RWPE2 (cell line): Measurements from ENCODE around the gene MAST3.

Experiments
- ATAC-seq: fragments of 200-7000 bp; cut with Tn5 transposase; 3 replicates; pipeline ENCODE4 v1.9.1; 2021; ENCODE audit warnings: low read depth
- DNase-seq: peaks from one replicate; pipeline ENCODE4 v3.0.0-alpha.2; 2020; ENCODE audit warnings: low spot score
- H3K27ac ChIP-seq: fragments of 450-650 bp; 2 replicates; pipeline ENCODE4 v1.5.1; 2017; ENCODE audit warnings: mild to moderate bottlenecking; ENCODE audit not compliant: poor library complexity, severe bottlenecking
- H3K27me3 ChIP-seq: fragments of 250-450 bp; sonication (Bioruptor Pico); 2 replicates; pipeline ENCODE4 v1.5.1; 2021; ENCODE audit warnings: mild to moderate bottlenecking, moderate library complexity; ENCODE audit not compliant: insufficient read depth, poor library complexity, severe bottlenecking
- H3K36me3 ChIP-seq: fragments of 250-450 bp; sonication (Bioruptor Pico); 2 replicates; pipeline ENCODE4 v1.5.1; 2020; ENCODE audit warnings: low read depth, mild to moderate bottlenecking, moderate library complexity
- H3K4me1 ChIP-seq: fragments of 250-450 bp; sonication (Bioruptor Pico); 2 replicates; pipeline ENCODE4 v1.5.1; 2021; ENCODE audit warnings: mild to moderate bottlenecking, moderate library complexity; ENCODE audit not compliant: insufficient read depth, poor library complexity, severe bottlenecking
- H3K4me3 ChIP-seq: fragments of 250-450 bp; sonication (Bioruptor Pico); 2 replicates; pipeline ENCODE4 v1.5.1; 2021; ENCODE audit warnings: mild to moderate bottlenecking, moderate library complexity; ENCODE audit not compliant: severe bottlenecking
- H3K9me3 ChIP-seq: fragments of 250-450 bp; sonication (Bioruptor Pico); 2 replicates; pipeline ENCODE4 v1.5.1; 2021; ENCODE audit warnings: mild to moderate bottlenecking, moderate library complexity; ENCODE audit not compliant: severe bottlenecking
- TF ChIP-seq, protein P1 (sequence below): fragments of 450-650 bp; IDR thresholded peaks from one replicate; pipeline ENCODE4 v1.5.1; 2017; ENCODE audit warnings: mild to moderate bottlenecking, moderate library complexity; ENCODE audit not compliant: poor library complexity, severe bottlenecking

MAST3 gene

DNA sequence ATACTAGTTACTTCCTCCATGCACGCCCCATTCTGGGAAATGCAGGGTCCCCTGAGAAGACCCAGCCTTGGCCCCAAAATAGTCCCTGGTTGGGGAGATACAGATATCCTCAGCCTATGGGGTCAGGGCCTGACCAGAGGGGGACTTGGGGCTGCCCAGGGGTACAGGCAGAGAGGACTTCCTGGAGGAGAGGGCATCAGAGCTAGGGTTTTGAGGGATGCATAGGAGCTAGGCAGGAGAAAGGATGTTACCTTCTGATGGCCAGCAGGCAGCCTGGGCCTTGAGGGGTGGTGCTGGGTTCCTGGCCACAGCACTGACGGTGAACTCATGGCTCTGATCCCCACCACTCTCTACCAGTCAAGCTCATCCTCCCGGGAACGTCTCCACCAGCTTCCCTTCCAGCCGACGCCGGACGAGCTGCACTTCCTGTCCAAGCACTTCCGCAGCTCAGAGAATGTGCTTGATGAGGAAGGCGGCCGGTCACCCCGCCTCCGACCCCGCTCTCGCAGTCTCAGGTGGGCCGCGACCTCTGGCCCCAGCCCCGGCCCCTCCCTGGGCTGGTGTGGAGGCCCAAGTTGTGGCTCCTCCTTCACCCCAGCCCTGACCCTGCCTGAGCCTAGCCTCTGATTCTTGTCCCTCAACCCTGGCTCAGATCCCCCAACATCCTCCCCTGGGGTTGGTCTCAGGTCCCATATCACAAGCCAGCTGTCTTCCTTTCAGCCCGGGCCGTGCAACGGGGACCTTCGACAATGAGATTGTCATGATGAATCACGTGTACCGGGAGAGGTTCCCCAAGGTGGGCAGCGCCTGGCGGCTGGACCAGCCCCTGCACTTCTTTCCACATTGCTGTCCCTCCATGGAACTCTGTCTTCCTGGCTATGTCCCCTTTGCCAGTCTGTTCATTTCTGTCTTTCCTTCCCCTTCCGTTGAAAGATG is 25.6 kb downstream of the MAST3 start:
- H3K4me1 ChIP-seq: no peaks in the 10 kb centered on the region
- peaks cover 4% of the 10 kb centered on the region; the same call in 1 of the 2 replicates for H3K36me3 ChIP-seq
- TF ChIP-seq, protein P1, sequence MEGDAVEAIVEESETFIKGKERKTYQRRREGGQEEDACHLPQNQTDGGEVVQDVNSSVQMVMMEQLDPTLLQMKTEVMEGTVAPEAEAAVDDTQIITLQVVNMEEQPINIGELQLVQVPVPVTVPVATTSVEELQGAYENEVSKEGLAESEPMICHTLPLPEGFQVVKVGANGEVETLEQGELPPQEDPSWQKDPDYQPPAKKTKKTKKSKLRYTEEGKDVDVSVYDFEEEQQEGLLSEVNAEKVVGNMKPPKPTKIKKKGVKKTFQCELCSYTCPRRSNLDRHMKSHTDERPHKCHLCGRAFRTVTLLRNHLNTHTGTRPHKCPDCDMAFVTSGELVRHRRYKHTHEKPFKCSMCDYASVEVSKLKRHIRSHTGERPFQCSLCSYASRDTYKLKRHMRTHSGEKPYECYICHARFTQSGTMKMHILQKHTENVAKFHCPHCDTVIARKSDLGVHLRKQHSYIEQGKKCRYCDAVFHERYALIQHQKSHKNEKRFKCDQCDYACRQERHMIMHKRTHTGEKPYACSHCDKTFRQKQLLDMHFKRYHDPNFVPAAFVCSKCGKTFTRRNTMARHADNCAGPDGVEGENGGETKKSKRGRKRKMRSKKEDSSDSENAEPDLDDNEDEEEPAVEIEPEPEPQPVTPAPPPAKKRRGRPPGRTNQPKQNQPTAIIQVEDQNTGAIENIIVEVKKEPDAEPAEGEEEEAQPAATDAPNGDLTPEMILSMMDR: no peak
- DNase-seq: no peak
- H3K27me3 ChIP-seq: no peaks in the 10 kb centered on the region
- no peak overlapping the region for H3K27ac ChIP-seq
- no peaks in the 10 kb centered on the region for H3K9me3 ChIP-seq
- H3K4me3 ChIP-seq: no peak overlapping the region
- ATAC-seq: no peak

DNA sequence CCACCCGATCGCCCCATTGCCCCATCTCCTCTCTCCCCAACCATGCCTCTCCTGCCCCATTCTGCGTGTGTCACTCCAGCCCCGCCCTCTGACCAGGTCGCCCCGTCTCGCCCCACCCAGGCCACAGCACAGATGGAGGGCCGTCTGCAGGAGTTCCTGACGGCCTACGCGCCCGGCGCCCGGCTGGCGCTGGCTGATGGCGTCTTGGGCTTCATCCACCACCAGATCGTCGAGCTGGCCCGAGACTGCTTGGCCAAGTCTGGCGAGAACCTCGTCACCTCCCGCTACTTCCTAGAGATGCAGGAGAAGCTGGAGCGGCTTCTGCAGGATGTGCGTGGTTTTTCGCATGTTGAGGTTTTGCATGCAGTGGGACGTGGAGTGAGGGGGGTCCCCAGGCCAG is 26.2 kb downstream of the MAST3 start:
- Histone ChIP-seq H3K9me3 (no peaks in the 10 kb centered on the region), H3K27me3 (no peaks in the 10 kb centered on the region), H3K4me1 (no peaks in the 10 kb centered on the region), H3K36me3 (peaks cover 4% of the 10 kb centered on the region; the same call in 1 of the 2 replicates), H3K27ac (no peak overlapping the region), H3K4me3 (no peak overlapping the region)
- ATAC-seq (no peak), DNase-seq (no peak)
- TF ChIP-seq, protein P1: no peak

GRCh38 chr19:18126097-18126496 is 28.5 kb downstream of the MAST3 start:
- Histone ChIP-seq H3K36me3 (peaks cover 4% of the 10 kb centered on the region; the same call in 1 of the 2 replicates), H3K27me3 (no peaks in the 10 kb centered on the region), H3K27ac (no peak overlapping the region), H3K9me3 (no peaks in the 10 kb centered on the region), H3K4me3 (no peak overlapping the region), H3K4me1 (no peaks in the 10 kb centered on the region)
- ATAC-seq (no peak), DNase-seq (no peak)
- TF ChIP-seq, protein P1: no peak

- DNase-seq (no peak), ATAC-seq (no peak)
- peaks cover 15% of the 10 kb centered on the region for H3K36me3 ChIP-seq
- H3K27ac ChIP-seq: no peak overlapping the region
- no peak overlapping the region for H3K4me3 ChIP-seq
- no peaks in the 10 kb centered on the region for H3K4me1 ChIP-seq
- TF ChIP-seq, protein P1: no peak
- H3K27me3 ChIP-seq: no peaks in the 10 kb centered on the region
- H3K9me3 ChIP-seq: no peaks in the 10 kb centered on the region
These were observed 30.5 kb downstream of the MAST3 start for GRCh38 chr19:18128044-18128443.

DNA sequence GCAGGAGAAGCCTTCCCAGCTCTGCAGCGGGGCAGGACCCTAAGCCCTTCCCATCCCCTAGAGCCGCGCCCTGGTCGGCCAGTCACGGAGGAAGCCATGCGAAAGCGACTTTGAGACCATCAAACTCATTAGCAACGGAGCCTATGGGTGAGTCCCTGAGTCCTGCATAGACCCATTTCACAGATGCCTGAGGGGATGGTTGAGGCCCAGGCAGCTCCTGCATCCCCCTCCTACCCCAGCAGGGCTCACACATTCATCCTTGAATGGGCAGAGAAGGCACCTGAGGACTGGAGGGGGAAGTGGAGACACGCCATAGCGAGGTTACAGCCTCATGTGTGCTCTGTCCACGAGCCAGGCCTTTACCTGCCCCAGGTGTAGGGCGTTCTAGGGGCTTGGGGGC is 31.2 kb downstream of the MAST3 start:
- H3K9me3 ChIP-seq: no peaks in the 10 kb centered on the region
- DNase-seq (no peak), ATAC-seq (no peak)
- no peak overlapping the region for H3K27ac ChIP-seq
- H3K4me3 ChIP-seq: no peak overlapping the region
- peaks cover 16% of the 10 kb centered on the region for H3K36me3 ChIP-seq
- TF ChIP-seq, protein P1: no peak
- H3K4me1 ChIP-seq: no peaks in the 10 kb centered on the region
- H3K27me3 ChIP-seq: no peaks in the 10 kb centered on the region
